GM19193 (cell line): ENCODE data around the gene SLC37A3.

ENCODE experiments used
- POLR2A ChIP-seq: IDR thresholded peaks from 4 replicates; pipeline ENCODE4 v1.6.1; 2011; ENCODE audit not compliant: insufficient read depth, insufficient read length; ENCODE audit errors: extremely low read depth

SLC37A3 gene

DNA sequence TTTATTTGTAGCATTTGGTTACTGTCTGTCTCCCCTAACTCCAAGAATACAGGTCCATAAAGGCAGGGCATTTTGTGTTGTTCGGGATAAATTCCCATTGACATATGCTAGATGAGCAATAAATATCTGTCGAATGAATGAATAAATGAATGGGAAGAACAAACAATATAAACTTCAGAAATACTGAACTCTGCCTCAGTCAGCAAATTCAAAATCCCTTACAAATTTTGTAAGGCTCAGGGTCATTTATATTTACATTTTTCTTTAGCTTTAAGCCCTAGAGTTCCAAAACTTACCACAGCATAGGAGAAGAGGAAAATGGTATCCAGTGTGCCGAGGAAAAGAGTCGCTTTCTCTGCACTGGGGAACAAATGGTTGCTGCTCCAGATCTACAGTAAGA is 29.0 kb downstream of the SLC37A3 start:
- TF ChIP-seq POLR2A: no peak

DNA sequence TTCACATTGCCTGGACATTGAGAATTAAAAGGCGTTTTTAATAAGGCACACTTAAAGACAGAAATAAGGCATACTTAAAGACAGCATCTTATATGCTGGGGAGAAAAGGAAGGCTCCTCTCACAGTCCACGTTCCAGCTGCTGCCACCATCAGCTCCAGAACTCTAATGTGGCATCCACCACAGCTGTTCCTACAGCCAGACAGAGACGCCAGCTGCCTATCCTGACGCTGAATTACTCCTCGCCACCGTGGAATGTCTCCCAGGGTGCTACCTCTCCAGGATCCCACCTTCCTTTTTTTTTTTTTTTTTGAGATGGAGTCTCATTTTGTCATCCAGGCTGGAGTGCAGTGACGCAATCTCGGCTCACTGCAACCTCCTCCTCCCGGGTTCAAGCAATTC is 30.8 kb downstream of the SLC37A3 start:
- no peak for TF ChIP-seq POLR2A

DNA sequence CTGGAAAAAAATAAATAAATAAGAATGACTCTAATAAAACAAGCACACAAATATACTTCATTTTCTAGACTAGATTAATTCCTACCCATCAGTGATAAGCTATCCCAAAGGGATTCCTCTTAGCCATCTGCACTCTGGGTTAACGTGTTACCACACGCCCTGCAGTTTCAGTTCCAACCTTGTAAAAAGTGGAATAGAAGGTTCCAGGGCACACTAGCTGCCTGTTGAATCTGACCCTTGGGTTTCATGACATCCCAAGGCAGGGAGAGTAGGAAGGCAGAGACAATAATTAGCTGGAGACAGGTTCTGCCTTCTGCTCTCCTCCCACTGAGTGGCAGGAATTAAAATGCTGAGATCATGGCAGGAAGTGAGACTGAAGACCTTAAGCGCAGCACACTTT is 33.5 kb downstream of the SLC37A3 start:
- TF ChIP-seq POLR2A: no peak

DNA sequence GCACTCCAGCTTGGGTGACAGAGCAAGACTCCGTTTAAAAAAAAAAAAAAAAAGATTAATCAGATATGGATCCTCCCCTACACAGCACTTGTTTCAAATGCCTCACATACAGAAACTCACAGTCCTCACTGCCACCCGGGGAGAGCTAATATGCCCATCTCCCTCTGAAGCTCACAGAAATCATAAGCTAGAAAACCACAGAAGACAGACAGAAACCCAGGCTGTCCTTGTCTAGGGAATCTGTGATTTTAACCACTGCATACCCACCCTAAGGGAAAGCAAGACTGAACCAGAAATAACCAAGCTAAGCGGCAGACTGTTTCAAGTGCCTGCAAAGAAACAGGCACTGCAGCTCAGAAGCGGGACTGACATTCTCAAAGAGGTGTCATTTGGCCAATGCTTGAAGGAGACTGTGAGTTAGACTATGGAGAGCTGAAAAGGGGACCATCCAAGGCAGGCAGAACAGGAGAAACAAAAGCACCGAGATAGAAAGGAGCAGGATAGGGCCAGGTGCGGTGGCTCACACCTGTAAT is 37.6 kb downstream of the SLC37A3 start:
- no peak for TF ChIP-seq POLR2A

DNA sequence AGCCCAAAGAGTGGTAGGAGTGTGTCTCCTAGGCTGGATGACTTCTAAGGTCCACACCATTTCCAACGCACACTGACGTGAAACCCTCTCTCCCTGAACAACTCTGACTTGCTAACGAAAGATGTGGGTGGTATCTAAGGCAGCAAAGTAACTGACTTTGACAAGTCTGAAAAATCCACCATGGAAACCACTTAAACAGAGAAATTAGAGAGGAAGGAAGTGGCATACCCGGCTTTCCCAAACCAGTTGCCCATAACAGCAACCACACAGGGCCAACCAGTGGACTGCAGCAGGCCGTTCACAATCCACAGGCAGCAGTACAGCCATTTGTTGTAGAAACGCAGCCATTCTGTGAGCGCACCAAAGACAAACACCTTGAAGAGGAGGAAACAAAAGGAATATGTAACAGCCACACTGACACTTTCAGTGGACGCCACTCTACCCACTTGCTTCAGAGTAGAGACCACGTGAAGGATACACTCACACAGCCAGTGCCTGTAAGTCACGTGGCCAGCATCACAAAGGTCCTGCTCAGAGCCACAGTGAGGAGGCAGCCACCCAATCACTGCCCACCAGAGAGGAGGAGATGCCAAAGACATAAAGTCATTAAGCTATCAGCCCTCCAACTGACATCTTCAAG is 39.8 kb downstream of the SLC37A3 start:
- TF ChIP-seq POLR2A: no peak

DNA sequence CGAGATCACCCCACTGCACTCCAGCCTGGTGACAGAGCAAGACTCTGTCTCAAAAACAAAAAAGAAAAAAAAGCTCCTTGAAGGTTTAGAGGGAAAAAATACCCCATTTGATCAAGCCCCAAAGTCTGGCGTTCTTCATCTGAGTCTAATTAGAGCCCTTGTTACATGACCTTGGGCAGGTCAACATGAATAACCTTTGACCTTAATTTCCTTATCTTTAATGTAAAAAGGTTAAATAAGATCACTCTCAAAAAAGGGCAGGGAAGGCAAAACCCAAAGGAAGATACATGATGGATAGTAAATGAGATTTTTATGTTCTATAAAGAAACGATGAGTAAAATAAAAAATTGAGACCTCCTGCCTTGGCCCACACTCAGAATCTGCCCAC is 40.3 kb downstream of the SLC37A3 start:
- TF ChIP-seq POLR2A: no peak

DNA sequence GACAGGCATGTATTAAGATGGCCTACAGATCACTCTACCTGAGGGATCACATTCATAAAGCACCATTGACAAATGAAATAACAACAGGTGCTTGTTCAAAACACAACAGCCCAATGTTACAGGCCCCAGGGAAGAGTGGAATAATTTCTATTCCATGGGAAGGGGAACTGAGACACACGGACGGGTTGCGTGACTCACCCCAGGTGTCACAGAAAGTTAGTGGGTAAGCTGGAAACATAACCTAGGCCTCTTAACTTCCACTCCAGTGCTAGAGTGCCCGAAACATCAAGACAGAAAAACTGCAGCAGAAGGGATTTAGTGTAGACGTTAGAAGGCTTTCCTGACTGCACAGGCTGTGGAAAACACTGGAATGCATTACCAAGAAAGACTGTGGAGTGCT is 48.3 kb downstream of the SLC37A3 start:
- TF ChIP-seq POLR2A: no peak

DNA sequence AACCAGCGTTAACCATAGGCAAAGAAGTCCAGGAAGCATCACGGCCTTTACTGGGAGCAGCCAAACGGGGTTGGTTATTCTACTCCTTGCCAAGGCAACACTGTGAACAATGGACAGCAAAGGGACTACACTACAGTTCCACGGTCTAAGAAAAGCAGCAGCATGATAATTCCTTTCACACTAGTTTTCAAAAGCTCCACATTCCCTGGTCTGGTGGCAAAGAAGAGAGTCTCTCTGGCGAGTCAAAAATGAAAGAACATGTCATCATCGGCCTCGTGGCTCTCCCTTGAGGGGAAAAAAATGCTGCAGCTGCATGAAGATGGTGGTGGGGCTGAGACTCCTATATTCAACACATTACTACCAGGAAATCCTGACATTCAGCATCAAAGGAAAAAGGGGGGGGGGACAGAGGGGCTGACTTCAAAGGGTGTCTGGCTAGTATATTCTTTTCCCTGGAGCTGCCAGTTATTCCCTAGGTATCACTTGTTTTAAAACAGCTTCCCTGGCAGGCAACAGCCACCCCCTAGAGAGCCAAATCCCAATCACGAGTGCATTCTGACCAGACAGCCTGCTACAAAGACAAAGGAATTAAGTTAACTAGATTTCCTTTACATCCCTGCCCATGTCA is 49.1 kb downstream of the SLC37A3 start:
- TF ChIP-seq POLR2A: no peak

DNA sequence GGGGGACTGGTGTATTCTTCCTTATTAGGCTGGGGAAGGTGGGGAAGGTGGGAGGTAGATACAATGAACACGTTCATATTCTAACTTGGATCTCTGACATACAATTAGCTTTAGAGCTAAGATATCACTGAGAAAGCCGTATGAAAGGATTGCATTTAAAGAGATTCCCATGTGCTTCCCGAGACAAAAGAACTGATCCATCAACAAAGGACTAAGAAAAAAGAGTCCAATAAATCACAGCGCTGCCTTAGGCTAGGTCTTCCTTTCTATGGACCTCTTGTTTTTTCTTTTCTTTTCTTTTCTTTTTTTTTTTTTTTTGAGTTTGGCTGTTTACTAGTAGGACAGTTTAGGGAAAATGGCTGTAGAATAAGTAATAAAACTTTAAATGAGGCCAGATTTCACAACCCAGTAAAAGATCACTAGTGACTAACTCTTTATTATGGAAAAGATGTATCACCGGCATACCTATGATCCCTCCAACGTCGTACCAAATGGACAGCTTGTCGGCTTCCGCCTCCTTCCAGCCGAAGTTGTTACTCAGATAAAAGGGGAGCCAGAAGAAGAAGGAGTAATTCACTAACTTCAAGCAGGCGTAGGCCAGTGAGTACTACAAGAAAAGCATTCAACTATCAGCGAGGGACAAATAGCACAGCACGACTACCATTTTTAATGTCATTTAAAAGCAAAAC is 50.0 kb downstream of the SLC37A3 start:
- TF ChIP-seq POLR2A: no peak

DNA sequence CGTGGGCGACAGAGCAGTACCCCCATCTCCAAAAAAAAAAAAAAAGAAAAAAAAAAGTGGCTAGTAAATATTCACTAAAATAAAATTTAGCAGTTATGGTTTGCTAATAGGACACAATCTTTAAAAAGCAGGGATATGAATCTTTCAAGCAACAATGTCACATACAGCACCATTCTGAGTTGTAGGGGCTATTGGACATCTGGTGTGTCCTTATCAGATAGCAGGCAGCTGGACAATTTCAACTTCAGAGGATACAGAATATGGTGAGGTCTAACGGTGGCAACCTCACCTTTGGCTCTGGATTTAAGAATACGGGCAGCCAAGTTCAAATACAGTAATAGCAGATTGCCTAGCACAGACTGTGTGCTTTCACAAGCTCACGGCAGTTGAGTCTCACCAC is 51.1 kb downstream of the SLC37A3 start:
- TF ChIP-seq POLR2A: no peak

DNA sequence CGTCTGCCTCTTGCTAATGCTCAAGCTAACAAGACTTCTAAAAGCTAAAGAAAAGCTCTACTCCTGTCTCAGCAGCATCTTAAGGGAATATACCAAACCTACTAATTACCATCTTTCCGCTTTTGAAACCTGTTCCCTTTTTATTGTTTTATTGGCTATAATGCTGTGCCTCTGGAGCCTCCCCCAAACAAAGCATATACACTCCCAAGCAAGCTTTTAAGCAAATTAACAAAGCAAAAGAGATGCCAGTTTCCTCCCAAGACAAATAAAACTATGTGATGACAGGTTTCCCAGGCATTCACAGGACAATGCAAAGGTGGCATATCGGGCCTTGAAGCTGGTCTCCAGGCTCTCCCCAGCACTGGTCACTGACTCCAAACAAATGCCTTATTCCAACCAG is 52.9 kb downstream of the SLC37A3 start:
- TF ChIP-seq POLR2A: no peak

DNA sequence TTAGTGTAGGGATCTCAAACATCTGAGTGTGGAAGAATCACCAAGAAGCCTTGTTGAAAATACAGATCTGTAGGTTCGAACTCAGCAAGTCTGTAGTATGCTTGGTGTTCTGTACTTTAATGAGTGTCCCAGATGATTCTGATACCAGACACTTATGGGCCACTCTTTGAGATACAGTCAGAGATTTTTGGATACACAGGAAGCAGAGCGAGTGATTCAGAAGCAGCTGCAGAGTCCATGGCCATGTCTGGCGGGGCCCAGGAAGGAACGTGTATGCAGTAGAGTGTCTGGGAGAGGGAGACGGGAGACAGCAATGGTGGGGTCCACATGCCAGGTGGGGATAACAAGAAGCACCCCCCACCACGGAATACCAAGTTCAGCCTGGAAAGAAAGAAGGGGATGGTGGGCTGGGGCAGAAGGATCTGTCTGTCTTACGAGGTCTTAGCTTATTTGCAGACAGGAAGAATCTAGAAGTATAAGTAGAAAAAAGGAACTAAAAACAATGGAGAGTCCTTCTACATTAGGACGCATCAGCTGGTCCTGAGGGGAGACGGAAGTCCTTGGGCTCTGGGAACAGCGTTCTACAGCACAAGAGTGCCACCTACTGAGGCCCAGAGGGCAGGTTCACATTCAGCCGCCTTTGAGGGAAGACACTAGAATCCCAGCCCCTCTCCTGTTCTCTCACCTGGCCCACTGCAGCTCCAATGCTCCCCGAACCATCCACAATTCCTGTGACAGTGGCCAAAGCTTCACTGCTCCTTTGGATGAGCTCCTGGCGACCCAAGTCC is 55.4 kb downstream of the SLC37A3 start:
- TF ChIP-seq POLR2A: no peak

DNA sequence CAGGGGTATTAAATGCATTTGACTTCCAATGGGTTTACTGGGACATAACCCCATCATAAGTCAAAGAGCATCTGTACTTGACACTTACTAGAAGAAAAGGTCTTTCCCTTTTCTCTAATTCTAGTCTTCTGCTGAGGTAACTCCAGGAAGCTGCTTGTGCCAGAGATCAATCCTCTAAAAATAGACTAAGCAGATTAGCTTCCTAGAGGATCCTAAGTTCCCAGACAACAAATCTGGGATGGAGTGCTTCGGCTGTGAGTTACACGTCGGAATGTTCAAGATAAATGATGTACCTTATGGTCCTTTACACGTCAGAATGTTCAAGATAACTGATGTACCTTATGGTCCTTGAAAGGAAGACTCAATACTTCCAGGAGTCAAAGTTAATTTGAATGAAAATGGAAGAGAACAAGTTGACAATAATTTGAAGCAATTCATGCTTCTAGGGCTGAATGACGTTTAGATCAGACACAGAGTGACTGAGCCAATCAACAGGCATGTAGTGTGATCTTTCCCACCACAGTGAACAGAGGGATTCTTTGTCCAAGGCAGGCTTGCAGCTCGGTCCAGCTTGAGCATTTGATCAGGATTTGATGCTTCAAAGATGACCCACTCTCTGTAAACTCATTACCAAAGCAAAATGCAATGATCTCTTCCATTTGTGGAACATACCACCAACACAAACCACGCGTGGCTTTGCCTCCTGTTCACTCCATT is 63.8 kb downstream of the SLC37A3 start:
- no peak for TF ChIP-seq POLR2A

DNA sequence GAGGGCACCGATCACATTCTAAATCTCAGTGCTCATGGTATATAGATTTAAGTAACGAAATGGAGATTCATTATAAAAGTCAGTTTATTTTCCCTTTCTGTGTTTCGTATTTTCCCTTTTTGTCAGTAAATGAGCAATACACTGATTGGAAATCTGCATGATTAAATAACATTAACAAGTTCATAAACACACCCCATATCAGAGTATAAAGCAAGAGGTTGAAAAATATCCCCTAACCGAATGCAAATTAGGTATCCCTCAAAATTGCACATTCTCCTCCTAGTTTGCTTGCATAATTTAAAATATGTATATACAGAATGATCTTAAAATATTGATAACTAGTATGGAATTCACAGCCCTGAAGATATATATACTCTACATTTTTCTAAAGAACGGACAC is 64.6 kb downstream of the SLC37A3 start:
- no peak for TF ChIP-seq POLR2A

DNA sequence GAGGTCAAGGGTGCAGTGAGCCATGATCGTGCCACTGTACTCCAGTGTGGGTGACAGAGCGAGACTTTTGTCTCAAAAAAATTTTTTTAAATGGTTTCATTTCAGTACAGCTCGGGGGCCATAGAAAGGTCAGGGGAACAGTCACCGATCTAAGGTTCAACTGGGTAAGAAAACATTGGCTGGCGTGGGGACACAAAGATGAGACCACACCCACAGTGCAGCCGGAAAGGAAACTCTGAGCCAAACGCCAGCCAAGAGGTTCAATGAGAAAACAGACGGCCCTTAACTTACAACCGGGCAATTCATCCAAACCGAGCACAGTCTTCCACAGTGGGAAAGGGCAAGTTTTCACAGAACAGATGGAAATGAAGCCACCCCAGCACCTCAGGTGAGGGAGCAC is 65.1 kb downstream of the SLC37A3 start:
- TF ChIP-seq POLR2A: no peak
